Kidney epithelial cell (primary cell): ENCODE measurements around the gene RAC2. TPM values are rescaled to one million over a fixed set of nuclear protein-coding genes. Genes with fewer than 3 reads are reported as not detected.

Source experiments
- DNase-seq: peaks from one replicate; pipeline ENCODE4 v3.0.0-alpha.2; 2010; ENCODE audit warnings: low read depth
- H3K27me3 ChIP-seq: 2 replicates; pipeline ENCODE4 v1.6.0; 2011; ENCODE audit warnings: low read length; ENCODE audit not compliant: control insufficient read depth, insufficient read depth
- H3K36me3 ChIP-seq: 2 replicates; pipeline ENCODE4 v1.5.1; 2011; ENCODE audit warnings: low read length; ENCODE audit not compliant: control insufficient read depth, insufficient read depth
- H3K4me3 ChIP-seq: 2 replicates; pipeline ENCODE4 v1.5.1; 2011; ENCODE audit warnings: low read depth, mild to moderate bottlenecking, control low read depth, low read length
- total RNA-seq: library from RNA; depleted of rRNA; stranded (reverse); fragments of >200 nt; gene quantifications from 2 replicates; pipeline ENCODE4 v1.2.3, GENCODE V29; 2015
- TF ChIP-seq, protein P1 (sequence below): IDR thresholded peaks from 2 replicates; pipeline ENCODE4 v1.5.1; 2011; ENCODE audit warnings: mild to moderate bottlenecking, moderate library complexity, low read length, control low read depth, inconsistent platforms; ENCODE audit not compliant: insufficient read depth, poor library complexity, severe bottlenecking

RAC2 gene
- total RNA-seq, 1 donor from 2014 or later, result 24.0 TPM

DNA sequence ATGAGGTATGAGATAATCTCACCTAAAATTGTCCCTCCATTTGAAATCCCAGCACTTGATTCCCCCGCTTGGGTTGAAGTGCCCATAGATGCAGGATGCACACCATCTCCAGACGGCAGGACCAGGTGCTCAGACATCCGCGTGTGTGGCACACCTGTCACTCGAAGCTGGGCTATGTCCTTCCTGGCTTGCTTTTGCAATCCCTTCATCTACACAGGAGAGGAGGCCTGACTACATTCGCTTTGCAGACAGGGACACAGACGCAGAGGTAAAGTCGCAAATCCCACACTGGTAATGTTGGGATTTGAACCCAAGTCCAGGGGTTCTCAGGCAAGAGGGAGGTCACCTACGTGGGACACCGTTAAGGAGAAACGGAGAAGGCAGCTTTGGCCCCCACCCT lies 31.1 kb upstream of the RAC2 start:
- no peak for DNase-seq
- Histone ChIP-seq H3K4me3 (no peak overlapping the region), H3K36me3 (no peaks in the 10 kb centered on the region), H3K27me3 (no peaks in the 10 kb centered on the region)
- TF ChIP-seq, protein P1, sequence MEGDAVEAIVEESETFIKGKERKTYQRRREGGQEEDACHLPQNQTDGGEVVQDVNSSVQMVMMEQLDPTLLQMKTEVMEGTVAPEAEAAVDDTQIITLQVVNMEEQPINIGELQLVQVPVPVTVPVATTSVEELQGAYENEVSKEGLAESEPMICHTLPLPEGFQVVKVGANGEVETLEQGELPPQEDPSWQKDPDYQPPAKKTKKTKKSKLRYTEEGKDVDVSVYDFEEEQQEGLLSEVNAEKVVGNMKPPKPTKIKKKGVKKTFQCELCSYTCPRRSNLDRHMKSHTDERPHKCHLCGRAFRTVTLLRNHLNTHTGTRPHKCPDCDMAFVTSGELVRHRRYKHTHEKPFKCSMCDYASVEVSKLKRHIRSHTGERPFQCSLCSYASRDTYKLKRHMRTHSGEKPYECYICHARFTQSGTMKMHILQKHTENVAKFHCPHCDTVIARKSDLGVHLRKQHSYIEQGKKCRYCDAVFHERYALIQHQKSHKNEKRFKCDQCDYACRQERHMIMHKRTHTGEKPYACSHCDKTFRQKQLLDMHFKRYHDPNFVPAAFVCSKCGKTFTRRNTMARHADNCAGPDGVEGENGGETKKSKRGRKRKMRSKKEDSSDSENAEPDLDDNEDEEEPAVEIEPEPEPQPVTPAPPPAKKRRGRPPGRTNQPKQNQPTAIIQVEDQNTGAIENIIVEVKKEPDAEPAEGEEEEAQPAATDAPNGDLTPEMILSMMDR, result no peak

DNA sequence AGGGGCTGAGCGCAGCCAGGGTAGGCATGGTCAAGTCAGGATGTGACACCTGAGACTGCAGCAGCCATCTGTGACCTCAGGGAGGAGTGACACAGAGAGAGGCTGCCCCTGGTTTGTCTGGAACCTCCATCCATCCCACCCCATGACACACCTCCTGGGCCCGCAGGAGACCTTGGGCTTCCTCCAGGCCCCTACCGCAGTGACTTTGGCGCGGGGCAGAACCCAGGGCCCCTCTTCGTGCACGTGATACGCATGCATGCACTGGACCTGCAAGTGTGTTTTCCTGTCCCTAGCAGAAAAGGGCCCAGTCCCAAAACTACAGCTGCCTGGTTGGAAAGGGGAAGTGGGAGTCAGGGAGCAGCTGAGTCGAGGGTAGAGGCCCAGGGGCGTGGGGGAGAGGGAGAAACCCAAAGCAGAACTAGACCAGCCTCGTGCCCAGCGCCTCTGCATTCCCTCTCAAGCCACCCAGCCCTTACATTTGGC lies 30.4 kb upstream of the RAC2 start:
- Histone ChIP-seq H3K27me3 (no peaks in the 10 kb centered on the region), H3K36me3 (no peaks in the 10 kb centered on the region), H3K4me3 (no peak overlapping the region)
- no peak for DNase-seq
- TF ChIP-seq, protein P1, result no peak

DNA sequence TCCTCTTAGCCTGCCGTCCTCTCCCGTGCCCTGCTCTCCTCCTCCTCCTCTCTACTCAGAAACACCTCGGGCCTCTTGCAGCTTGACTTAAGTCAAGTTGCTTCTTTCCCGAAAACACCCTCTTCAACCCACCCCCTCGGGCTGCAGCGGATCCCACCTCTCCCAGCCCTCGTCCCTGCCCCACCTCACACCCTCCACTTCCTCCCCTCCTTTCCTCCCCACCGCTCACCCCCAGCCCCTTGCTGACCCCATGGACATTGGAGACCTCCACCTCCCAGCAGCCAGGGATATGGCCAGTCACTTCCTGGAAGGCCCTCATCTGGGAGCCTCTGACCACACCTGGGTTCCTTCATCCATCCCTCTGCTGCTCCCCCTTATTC lies 29.8 kb upstream of the RAC2 start:
- H3K4me3 ChIP-seq, result no peak overlapping the region
- H3K36me3 ChIP-seq, result no peaks in the 10 kb centered on the region
- TF ChIP-seq, protein P1, result no peak

DNA sequence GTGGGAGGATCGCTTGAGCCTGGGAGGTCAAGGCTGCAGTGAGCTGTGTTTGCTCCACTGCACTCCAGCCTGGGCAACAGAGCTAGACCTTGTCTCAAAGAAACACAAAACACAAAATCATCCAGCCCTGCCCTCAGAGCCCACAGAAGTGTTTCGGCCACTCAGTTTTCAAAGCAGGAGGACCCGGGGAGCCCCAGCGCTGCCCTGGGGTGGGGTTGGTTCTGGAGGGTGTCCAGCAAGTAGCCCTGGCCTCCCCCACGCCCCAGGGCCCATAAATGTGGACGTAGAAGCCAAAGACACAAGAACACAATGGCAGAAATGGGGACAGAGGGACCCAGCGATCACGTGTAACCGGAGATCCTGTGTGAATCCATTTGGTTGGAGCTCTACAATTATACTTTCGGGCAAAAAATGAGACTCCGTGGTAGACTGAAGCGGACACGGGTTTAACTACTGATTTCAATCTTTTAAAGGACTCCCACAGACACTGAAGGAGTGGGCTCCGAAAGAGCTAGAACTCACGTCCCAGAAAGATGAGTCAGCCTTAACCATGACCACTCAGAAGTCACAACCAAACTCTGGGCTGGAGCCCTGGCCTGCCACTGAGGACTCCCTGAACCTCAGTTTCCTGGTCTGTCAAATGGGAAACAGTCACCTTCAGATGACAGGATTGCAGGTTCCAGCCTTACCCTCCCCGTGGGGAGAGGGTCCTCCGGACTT lies 29.2 kb upstream of the RAC2 start:
- peak; percentile 43 for DNase-seq
- no peaks in the 10 kb centered on the region for H3K27me3 ChIP-seq
- no peaks in the 10 kb centered on the region for H3K36me3 ChIP-seq
- TF ChIP-seq, protein P1, result no peak
- no peak overlapping the region for H3K4me3 ChIP-seq

More for the DNA sequence above, 29.8 kb upstream of the RAC2 start:
- no peaks in the 10 kb centered on the region for H3K27me3 ChIP-seq
- DNase-seq, result no peak

DNA sequence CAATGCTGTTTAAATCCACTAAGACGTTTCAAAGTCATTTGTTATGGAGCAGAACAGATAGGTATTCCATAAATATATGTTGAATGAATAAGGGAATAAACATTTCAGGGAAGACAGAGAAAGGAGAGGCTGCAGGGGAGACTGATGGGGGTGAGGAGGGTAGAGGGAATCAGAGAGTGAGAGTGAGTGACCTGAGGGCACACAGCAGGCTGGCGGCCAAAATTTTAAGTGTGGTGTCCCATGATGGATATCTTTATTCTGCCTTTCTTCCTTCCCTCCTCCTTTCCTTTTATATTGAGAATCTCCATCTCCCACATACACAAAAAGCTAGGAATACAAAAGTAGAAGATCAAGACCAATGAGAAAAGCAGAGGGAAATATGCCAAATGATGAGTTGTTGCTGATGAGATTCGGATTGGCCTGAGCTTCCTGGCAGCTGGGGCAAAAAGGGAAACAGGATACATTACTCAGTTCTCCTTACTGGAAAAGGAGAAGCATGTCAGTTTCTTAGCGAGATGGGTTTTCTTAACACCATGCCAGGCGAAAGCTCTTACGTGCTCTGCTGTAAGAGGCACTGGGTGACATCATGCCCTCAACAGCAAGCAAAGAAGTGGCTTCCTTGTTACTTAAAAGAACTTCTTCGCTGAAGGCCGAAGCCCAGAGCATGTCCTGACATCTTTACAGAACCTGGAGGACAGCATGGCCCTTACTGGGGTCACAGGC lies 27.0 kb upstream of the RAC2 start:
- H3K36me3 ChIP-seq, result no peaks in the 10 kb centered on the region
- TF ChIP-seq, protein P1, result no peak
- DNase-seq, result no peak
- no peak overlapping the region for H3K4me3 ChIP-seq
- H3K27me3 ChIP-seq, result no peaks in the 10 kb centered on the region
